ENCODE data around the gene AVPI1.

AVPI1 gene

GRCh38 chr10:97627731-97628130, 59.3 kb downstream of the AVPI1 start:
- H3K27ac ChIP-seq: no peak overlapping the region
- no peaks in the 10 kb centered on the region for H3K4me1 ChIP-seq
- no peaks in the 10 kb centered on the region for H3K36me3 ChIP-seq
- 0 out of 2 replicates have a peak, but pooled peaks cover 1% of the 10 kb centered on the region for H3K9me3 ChIP-seq
- no peak overlapping the region for H3K4me2 ChIP-seq
- TF ChIP-seq Cebpa-rat (IDR thresholded peaks at IDR 0.05): no peak
- no peak overlapping the region for H3K4me3 ChIP-seq
- H4K20me1 ChIP-seq: no peaks in the 10 kb centered on the region
- H3K27me3 ChIP-seq: no peaks in the 10 kb centered on the region
- no peak overlapping the region for H3K9ac ChIP-seq

All from BLaER1 (cell line).